Right lobe of liver (tissue), 4 donors: Measurements from ENCODE around the gene CBFA2T2.

Experiments
- CTCF ChIP-seq, 4 donors: fragments of 200-600 bp in 3 of 4; fragments of 450-650 bp in 1 of 4; IDR thresholded peaks; one replicate each; pipeline versions ENCODE4 v1.5.1 to v1.8.0; 2016 to 2022; ENCODE audit warnings: antibody characterized with exemption in 4 of 4, mild to moderate bottlenecking in 2 of 4
- POLR2A ChIP-seq: fragments of 450-650 bp; IDR thresholded peaks from one replicate; pipeline ENCODE4 v1.6.1; 2017; ENCODE audit warnings: antibody characterized with exemption, mild to moderate bottlenecking
- donor health status: DM: no; HTN: no; CAD: no.
- donor health status: DM: no; HTN: no; CAD: no.
- donor health status: DM: no; HTN: yes; CAD: no.

GRCh38 chr20:33474097-33474873 is 15.6 kb upstream of the CBFA2T2 start:
- TF ChIP-seq CTCF (IDR thresholded peaks at IDR 0.05): no peak
- no peak for TF ChIP-seq POLR2A
